A673 (cell line): Measurements from ENCODE around the gene OR52R1. TPM values are rescaled to one million over a fixed set of nuclear protein-coding genes. Genes with fewer than 3 reads are reported as not detected.

Experiments used
- BruUV-seq: library from RNA; stranded (reverse); fragments of 400-500 nt; replicated peaks from 2 replicates; lab custom pipeline; 2021; lab: Mats Ljungman, UMichigan
- CTCF ChIA-PET: fragments of 300-600 bp; sonication (Branson Sonifier 250); formaldehyde crosslinking; loops from one replicate; lab custom pipeline; 2022; ENCODE audit warnings: antibody characterized with exemption; lab: Charles Lee
- POLR2A ChIA-PET: fragments of 300-600 bp; sonication (Branson Sonifier 250); formaldehyde crosslinking; loops from one replicate; lab custom pipeline; 2022; ENCODE audit warnings: antibody characterized with exemption; ENCODE audit not compliant: low non-redundant PET; lab: Charles Lee
- DNase-seq: peaks from one replicate; pipeline ENCODE4 v3.0.0-alpha.2; 2015; ENCODE audit warnings: low spot score
- H3K27ac ChIP-seq: fragments of 200-600 bp; sonication (generic); 2 replicates; pipeline ENCODE4 v1.5.1; 2016; ENCODE audit warnings: mixed run types, low read depth, mild to moderate bottlenecking, mixed read lengths, antibody characterized with exemption, low read length; ENCODE audit not compliant: poor library complexity, severe bottlenecking
- H3K27me3 ChIP-seq: fragments of 200-600 bp; sonication (generic); replicated peaks from 2 replicates; pipeline ENCODE4 v1.6.1; 2017; ENCODE audit warnings: mixed run types, low read depth, mild to moderate bottlenecking, mixed read lengths, antibody characterized with exemption, low read length; ENCODE audit not compliant: insufficient read depth, poor library complexity
- H3K36me3 ChIP-seq: fragments of 200-600 bp; sonication (generic); 2 replicates; pipeline ENCODE4 v1.6.1; 2016; ENCODE audit warnings: mixed run types, mild to moderate bottlenecking, mixed read lengths, antibody characterized with exemption, low read length; ENCODE audit not compliant: insufficient read depth, poor library complexity, severe bottlenecking
- H3K4me1 ChIP-seq: fragments of 200-600 bp; sonication (generic); 2 replicates; pipeline ENCODE4 v1.6.1; 2017; ENCODE audit warnings: mixed run types, mild to moderate bottlenecking, mixed read lengths, antibody characterized with exemption, low read length; ENCODE audit not compliant: insufficient read depth, poor library complexity, severe bottlenecking
- H3K4me3 ChIP-seq: fragments of 200-600 bp; sonication (generic); 2 replicates; pipeline ENCODE4 v1.5.1; 2016; ENCODE audit warnings: low read depth, mixed run types, mild to moderate bottlenecking, mixed read lengths, low read length; ENCODE audit not compliant: poor library complexity, severe bottlenecking
- H3K9me3 ChIP-seq: fragments of 200-600 bp; sonication (generic); 2 replicates; pipeline ENCODE4 v1.6.1; 2016; ENCODE audit warnings: mixed run types, low read depth, mild to moderate bottlenecking, mixed read lengths, antibody characterized with exemption, low read length; ENCODE audit not compliant: poor library complexity, severe bottlenecking
- EZH2 ChIP-seq: fragments of 200-600 bp; sonication (generic); IDR thresholded peaks from 2 replicates; pipeline ENCODE4 v1.6.1; 2017; ENCODE audit warnings: borderline replicate concordance, low read depth, mild to moderate bottlenecking, mixed read lengths, antibody characterized with exemption, low read length; ENCODE audit not compliant: poor library complexity, severe bottlenecking
- intact Hi-C: fragments of 100-400 bp; cut with micrococcal nuclease; formaldehyde crosslinking; loops from one replicate; pipeline ENCODE4 v1.10.0; 2022; ENCODE audit not compliant: unreplicated experiment
- total RNA-seq: library from RNA; stranded (reverse); gene quantifications from 2 replicates; pipeline ENCODE4 v1.2.3, GENCODE V29; 2021
- TF ChIP-seq, protein P1 (sequence below): fragments of 300-800, 200-600 bp; sonication (generic); conservative IDR thresholded peaks from 2 replicates; pipeline ENCODE4 v1.5.1; 2017; ENCODE audit warnings: low read depth, mild to moderate bottlenecking, antibody characterized with exemption, low read length, moderate library complexity, mixed read lengths

OR52R1 gene
- total RNA-seq, 1 experiment from 2014 or later, result not detected

DNA sequence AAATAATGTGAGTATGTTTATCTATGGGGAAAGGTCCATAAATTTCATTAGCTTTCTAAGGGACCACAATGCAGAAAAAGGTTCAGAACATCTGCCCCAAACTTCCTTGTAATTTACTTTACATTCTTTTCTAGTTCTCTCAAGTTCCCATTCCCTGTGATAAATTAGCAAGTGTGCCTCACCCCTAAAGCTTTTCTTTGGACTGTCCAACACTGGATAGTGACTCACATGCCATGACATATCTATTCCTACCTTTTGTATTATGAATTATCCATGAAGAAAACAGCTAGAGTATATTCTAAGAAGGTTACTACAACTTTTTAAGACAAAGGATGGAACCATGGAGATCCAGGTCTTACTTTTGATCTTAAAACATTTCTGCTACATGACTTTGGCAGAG lies 36.1 kb downstream of the OR52R1 start:
- Histone ChIP-seq H3K9me3 (no peaks in the 10 kb centered on the region), H3K4me3 (no peak overlapping the region), H3K36me3 (no peaks in the 10 kb centered on the region), H3K27me3 (no peaks in the 10 kb centered on the region), H3K27ac (no peak overlapping the region), H3K4me1 (no peaks in the 10 kb centered on the region)
- intact Hi-C loops, result no loop called here
- ChIA-PET CTCF (no interaction called here), POLR2A (no interaction called here)
- no peak for DNase-seq
- TF ChIP-seq, protein P1, sequence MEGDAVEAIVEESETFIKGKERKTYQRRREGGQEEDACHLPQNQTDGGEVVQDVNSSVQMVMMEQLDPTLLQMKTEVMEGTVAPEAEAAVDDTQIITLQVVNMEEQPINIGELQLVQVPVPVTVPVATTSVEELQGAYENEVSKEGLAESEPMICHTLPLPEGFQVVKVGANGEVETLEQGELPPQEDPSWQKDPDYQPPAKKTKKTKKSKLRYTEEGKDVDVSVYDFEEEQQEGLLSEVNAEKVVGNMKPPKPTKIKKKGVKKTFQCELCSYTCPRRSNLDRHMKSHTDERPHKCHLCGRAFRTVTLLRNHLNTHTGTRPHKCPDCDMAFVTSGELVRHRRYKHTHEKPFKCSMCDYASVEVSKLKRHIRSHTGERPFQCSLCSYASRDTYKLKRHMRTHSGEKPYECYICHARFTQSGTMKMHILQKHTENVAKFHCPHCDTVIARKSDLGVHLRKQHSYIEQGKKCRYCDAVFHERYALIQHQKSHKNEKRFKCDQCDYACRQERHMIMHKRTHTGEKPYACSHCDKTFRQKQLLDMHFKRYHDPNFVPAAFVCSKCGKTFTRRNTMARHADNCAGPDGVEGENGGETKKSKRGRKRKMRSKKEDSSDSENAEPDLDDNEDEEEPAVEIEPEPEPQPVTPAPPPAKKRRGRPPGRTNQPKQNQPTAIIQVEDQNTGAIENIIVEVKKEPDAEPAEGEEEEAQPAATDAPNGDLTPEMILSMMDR, result no peak
- TF ChIP-seq EZH2, result no peak
- no TSS peak for BruUV-seq

DNA sequence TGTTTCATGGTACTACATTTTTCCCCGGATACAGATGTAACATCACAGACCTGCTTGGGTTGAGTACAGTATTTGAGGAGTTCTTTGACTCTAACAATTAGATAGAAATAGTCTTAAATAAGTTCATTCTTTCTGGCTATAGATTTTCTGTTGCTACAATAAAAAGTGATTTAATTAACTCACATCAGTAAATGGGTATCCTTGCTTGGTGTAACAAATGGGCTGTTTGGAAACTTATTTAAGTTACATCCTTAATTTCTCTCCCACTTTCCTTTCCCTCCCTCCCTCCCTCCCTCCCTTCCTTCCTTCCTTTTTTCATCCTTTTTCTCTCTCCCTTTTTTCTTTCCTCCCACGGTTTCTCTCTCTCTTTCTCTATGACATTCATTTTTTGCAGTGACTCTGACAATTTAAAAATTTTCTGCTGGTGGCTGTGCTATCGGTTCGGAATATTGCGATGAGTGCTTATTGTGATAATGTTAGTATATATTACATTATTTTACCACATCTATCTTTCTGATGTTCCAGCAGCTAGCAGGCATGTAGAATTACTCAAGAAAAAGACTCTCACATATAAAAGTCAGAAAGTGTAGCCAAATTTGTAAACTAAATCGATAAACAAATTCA lies 37.6 kb downstream of the OR52R1 start:
- POLR2A ChIA-PET, result no interaction called here
- no peak for DNase-seq
- intact Hi-C loops, result no loop called here
- no TSS peak for BruUV-seq
- CTCF ChIA-PET, result no interaction called here
- H3K4me1 ChIP-seq, result no peaks in the 10 kb centered on the region
- H3K36me3 ChIP-seq, result no peaks in the 10 kb centered on the region
- H3K9me3 ChIP-seq, result no peaks in the 10 kb centered on the region
- TF ChIP-seq, protein P1, result no peak
- TF ChIP-seq EZH2, result no peak
- no peaks in the 10 kb centered on the region for H3K27me3 ChIP-seq
- H3K4me3 ChIP-seq, result no peak overlapping the region
- no peak overlapping the region for H3K27ac ChIP-seq

DNA sequence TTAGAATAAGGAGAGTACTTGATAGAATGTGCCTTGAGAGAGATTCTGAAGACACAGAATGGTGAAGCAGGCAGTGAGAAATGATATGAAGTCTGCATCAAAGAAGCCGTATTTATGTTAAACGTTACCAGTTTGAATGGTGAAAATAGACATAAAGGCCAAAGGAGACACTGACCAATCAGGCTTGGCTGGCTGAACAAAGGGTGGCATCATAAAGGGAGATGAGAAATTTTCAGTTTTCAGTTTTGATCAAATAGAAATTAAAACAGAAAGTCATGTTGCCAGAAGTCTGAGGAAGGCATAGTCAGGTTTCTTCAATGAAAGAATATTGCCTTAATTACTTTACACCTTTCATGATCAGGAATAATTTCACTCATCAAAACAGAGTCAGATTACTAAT lies 41.1 kb downstream of the OR52R1 start:
- ChIA-PET CTCF (no interaction called here), POLR2A (no interaction called here)
- Histone ChIP-seq H3K4me3 (no peak overlapping the region), H3K9me3 (no peaks in the 10 kb centered on the region), H3K27ac (no peak overlapping the region), H3K27me3 (no peaks in the 10 kb centered on the region), H3K4me1 (no peaks in the 10 kb centered on the region), H3K36me3 (no peaks in the 10 kb centered on the region)
- intact Hi-C loops, result no loop called here
- TF ChIP-seq, protein P1, result no peak
- no peak for TF ChIP-seq EZH2
- no TSS peak for BruUV-seq
- DNase-seq, result no peak

Other genes with a start within 250 kb of the OR52R1 start
- not detected in 2 replicates for gene OR52I2, start 222.6 kb downstream of the OR52R1 start, total RNA-seq
- not detected in 2 replicates for gene OR52I1, start 210.3 kb downstream of the OR52R1 start, total RNA-seq
- 5.7 and 7.1 TPM in 2 replicates for gene TRIM68, start 196.1 kb downstream of the OR52R1 start, total RNA-seq
- gene OR51D1, start 166.9 kb downstream of the OR52R1 start, total RNA-seq, result not detected in 2 replicates
- not detected in 2 replicates for gene OR51E1, start 160.4 kb downstream of the OR52R1 start, total RNA-seq
- not detected in 2 replicates for gene OR51E2, start 106.5 kb downstream of the OR52R1 start, total RNA-seq
- not detected in 2 replicates for gene MMP26, start 99.6 kb downstream of the OR52R1 start, total RNA-seq
- gene OR51F1, start 34.4 kb downstream of the OR52R1 start, total RNA-seq, result not detected in 2 replicates
- gene OR51F2, start 16.9 kb upstream of the OR52R1 start, total RNA-seq, result not detected in 2 replicates
- gene OR51S1, start 44.8 kb upstream of the OR52R1 start, total RNA-seq, result not detected in 2 replicates
- not detected in 2 replicates for gene OR51T1, start 77.5 kb upstream of the OR52R1 start, total RNA-seq
- gene OR51A7, start 99.4 kb upstream of the OR52R1 start, total RNA-seq, result not detected in 2 replicates
- not detected in 2 replicates for gene OR51G2, start 115.0 kb upstream of the OR52R1 start, total RNA-seq
- gene OR51G1, start 120.0 kb upstream of the OR52R1 start, total RNA-seq, result not detected in 2 replicates
- not detected in 2 replicates for gene OR51A4, start 143.2 kb upstream of the OR52R1 start, total RNA-seq
- not detected in 2 replicates for gene OR51A2, start 151.3 kb upstream of the OR52R1 start, total RNA-seq
- not detected in 2 replicates for gene OR51L1, start 190.5 kb upstream of the OR52R1 start, total RNA-seq
- gene OR52J3, start 242.1 kb upstream of the OR52R1 start, total RNA-seq, result not detected in 2 replicates